Coronary artery (tissue), 2 donors: Measurements from ENCODE around the gene SETBP1.

ENCODE experiments used
- DNase-seq: peaks from one replicate; pipeline ENCODE4 v3.0.0-alpha.2; 2017; ENCODE audit warnings: low spot score
- H3K27ac ChIP-seq, 2 donors: fragments of 200-600 bp; sonication (generic); one replicate each; pipeline ENCODE4 v1.5.1; 2016 to 2019
- H3K4me3 ChIP-seq: fragments of 200-600 bp; sonication (generic); 2 replicates; pipeline ENCODE4 v1.5.1; 2016; ENCODE audit warnings: mild to moderate bottlenecking, moderate library complexity
- CTCF ChIP-seq: fragments of 200-600 bp; sonication (generic); IDR thresholded peaks from one replicate; pipeline ENCODE4 v1.5.1; 2019; ENCODE audit warnings: antibody characterized with exemption

The SETBP1 gene

DNA sequence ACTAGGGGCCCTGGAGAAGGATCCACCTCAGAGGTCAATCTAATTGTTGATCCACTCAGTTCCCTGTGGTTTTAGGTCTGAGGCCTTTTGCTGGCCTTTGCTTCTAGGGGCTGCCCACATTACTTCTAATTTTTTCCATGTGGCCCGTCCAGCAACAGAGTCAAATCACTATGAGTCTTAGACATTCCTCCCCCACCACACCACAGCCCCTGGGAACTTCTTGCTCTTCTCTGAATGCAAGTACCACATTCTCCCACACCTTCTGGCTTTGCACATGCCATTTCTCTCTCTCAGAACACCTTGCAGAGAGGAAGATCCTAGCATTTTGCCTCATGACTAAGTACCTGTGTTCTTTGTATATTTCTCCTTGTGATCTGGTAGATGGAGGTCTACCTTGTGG, 286.9 kb downstream of the SETBP1 start:
- no peak for TF ChIP-seq CTCF
- no peak overlapping the region for H3K4me3 ChIP-seq
- DNase-seq: no peak
- no peak overlapping the region for H3K27ac ChIP-seq

- Histone ChIP-seq H3K27ac (no peak overlapping the region), H3K4me3 (no peak overlapping the region)
- TF ChIP-seq CTCF: no peak
- DNase-seq: no peak
Measured at GRCh38 chr18:44968336-44968735, 287.6 kb downstream of the SETBP1 start.

DNA sequence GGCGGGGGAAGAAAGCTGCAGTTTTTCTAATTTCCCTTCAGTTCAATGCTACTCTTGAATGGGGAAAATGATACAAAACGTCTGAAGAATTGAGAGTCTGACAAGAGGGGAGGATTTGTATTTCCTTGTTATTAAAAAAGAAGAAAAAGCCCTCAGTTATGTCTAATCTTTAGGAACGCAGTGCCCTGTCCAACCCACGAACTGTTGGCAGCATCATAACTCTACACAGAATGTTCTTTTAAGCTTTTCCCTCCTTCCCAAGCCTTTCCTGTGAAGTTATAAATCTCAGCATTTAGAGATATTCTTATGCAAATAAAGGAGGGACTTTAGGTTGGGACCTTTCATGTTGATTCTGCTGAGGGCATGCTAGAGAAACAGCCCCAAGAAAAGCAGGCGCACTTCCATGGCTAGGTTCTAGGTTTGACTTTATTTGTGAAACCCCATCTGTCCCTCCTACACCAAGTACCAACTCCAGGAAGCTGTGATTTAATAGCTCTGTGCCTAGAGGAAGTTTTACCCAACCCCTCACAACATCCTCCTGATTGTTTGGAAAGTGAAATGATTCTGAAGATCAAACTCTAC, 288.6 kb downstream of the SETBP1 start:
- no peak overlapping the region for H3K4me3 ChIP-seq
- DNase-seq: no peak
- peak overlapping the region in 1 of 2 donors; percentile 55 for H3K27ac ChIP-seq
- no peak for TF ChIP-seq CTCF

- no peak for DNase-seq
- H3K27ac ChIP-seq: no peak overlapping the region
- TF ChIP-seq CTCF: no peak
- H3K4me3 ChIP-seq: no peak overlapping the region
Measured at GRCh38 chr18:44973282-44973681, 292.6 kb downstream of the SETBP1 start.

DNA sequence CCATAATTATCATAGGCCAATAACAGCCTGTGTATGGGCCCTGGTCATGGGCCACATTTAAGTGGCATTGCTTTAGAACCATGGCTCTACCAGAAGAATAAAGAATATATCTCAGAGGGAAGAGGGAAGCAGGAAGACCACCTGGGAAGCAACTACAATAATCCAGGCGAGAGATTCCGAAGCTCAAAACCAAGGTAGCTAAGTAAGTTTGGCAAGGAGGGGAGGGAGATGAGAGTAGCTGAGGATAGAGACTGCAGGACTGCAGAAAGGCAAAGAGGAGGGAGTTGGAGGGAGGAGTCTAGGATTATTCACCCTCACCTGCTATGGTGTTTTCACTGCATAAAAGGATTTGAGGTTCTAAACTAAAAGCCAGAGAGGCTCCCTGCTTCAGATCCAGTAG, 293.5 kb downstream of the SETBP1 start:
- no peak for DNase-seq
- H3K4me3 ChIP-seq: no peak overlapping the region
- TF ChIP-seq CTCF: no peak
- no peak overlapping the region for H3K27ac ChIP-seq

- no peak for DNase-seq
- Histone ChIP-seq H3K4me3 (no peak overlapping the region), H3K27ac (no peak overlapping the region)
- TF ChIP-seq CTCF: no peak
Measured at GRCh38 chr18:44977856-44978255, 297.2 kb downstream of the SETBP1 start.

DNA sequence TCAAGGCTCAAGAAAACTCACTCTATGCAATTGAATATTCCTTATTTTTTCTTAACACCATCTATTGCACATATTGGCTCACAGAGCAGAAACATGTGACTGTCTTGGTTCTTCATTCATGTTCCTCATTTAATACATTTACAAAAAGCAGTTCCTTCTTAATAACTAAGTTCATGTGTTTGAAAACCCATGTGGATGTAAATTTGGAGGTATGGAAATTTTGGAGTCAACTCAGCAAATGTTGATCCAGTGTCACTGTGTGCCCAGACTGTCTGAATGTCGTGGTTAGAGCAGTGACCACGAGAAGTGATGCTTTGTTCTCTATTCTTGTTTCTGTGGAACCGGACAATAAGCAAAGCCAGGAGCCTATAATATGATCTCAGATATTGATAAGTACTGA, 299.1 kb downstream of the SETBP1 start:
- TF ChIP-seq CTCF: no peak
- DNase-seq: no peak
- Histone ChIP-seq H3K4me3 (no peak overlapping the region), H3K27ac (no peak overlapping the region)
